HepG2 (cell line): ENCODE measurements around the gene PTCD3. TPM values are rescaled to one million over a fixed set of nuclear protein-coding genes. Genes with fewer than 3 reads are reported as not detected.

Experiments used
- AKNA ChIP-seq: sonication (generic); formaldehyde crosslinking; IDR thresholded peaks from 2 replicates; pipeline ENCODE4 v1.4.0; 2020; ENCODE audit warnings: missing genetic modification reagents, borderline replicate concordance
- ETS1 ChIP-seq: sonication (generic); formaldehyde crosslinking; IDR thresholded peaks from 2 replicates; pipeline ENCODE4 v1.4.0; 2020; ENCODE audit warnings: missing genetic modification reagents
- ISL2 ChIP-seq: sonication (generic); formaldehyde crosslinking; IDR thresholded peaks from 2 replicates; pipeline ENCODE4 v1.5.0; 2020; ENCODE audit warnings: missing genetic modification reagents
- MBNL3 ChIP-seq: fragments of 250-450 bp; sonication (Bioruptor Pico); conservative IDR thresholded peaks from 2 replicates; pipeline ENCODE4 v1.8.0; 2022; ENCODE audit warnings: mild to moderate bottlenecking, inconsistent platforms
- MEIS1 ChIP-seq: sonication (generic); formaldehyde crosslinking; IDR thresholded peaks from 2 replicates; pipeline ENCODE4 v1.9.0; 2021; ENCODE audit warnings: mild to moderate bottlenecking, missing genetic modification reagents, moderate library complexity, borderline replicate concordance
- XBP1 ChIP-seq: sonication (generic); formaldehyde crosslinking; IDR thresholded peaks from 2 replicates; pipeline ENCODE4 v1.5.0; 2020; ENCODE audit warnings: missing genetic modification reagents
- ZC3H13 ChIP-seq: sonication (generic); formaldehyde crosslinking; IDR thresholded peaks from 2 replicates; pipeline ENCODE4 v1.8.1; 2023; ENCODE audit warnings: mild to moderate bottlenecking, missing genetic modification reagents, moderate library complexity
- ZNF564 ChIP-seq: sonication (generic); formaldehyde crosslinking; IDR thresholded peaks from 2 replicates; pipeline ENCODE4 v1.8.1; 2023; ENCODE audit warnings: mild to moderate bottlenecking, missing genetic modification reagents
- ZNF770 ChIP-seq: sonication (generic); formaldehyde crosslinking; IDR thresholded peaks from 2 replicates; pipeline ENCODE4 v1.5.0; 2020; ENCODE audit warnings: mild to moderate bottlenecking, missing genetic modification reagents
- polyA plus RNA-seq, 8 experiments: library from polyadenylated mRNA; depleted of rRNA in 3 of 8; stranded (reverse) in 7 of 8; unstranded in 1 of 8; fragments of >200 nt; fragmentation: Illumina TruSeq in 4 of 8; extraction: Trizol in 4 of 8; gene quantifications; 2 replicates each; pipeline versions ENCODE4 v1.2.1 to v1.2.3, GENCODE V29; 2011 to 2016; ENCODE audit warnings: low read depth in 4 of 8, missing spikeins in 1 of 8, mixed read lengths in 1 of 8; ENCODE audit not compliant: insufficient read depth in 1 of 8
- total RNA-seq, 5 experiments: library from RNA; depleted of rRNA; stranded (reverse); fragments of >200 nt; fragmentation: Illumina TruSeq; extraction: Trizol; gene quantifications; 2 replicates each; pipeline ENCODE4 v1.2.3, GENCODE V29; 2016; ENCODE audit warnings: low read depth in 1 of 5
- TF ChIP-seq, protein P1 (sequence below): sonication (generic); formaldehyde crosslinking; IDR thresholded peaks from 2 replicates; pipeline ENCODE4 v1.4.0; 2020; ENCODE audit warnings: missing genetic modification reagents, mild to moderate bottlenecking, borderline replicate concordance
- TF ChIP-seq, protein P2 (sequence below): sonication (generic); formaldehyde crosslinking; IDR thresholded peaks from 2 replicates; pipeline ENCODE4 v1.4.0; 2020; ENCODE audit warnings: missing genetic modification reagents, mild to moderate bottlenecking, borderline replicate concordance
- TF ChIP-seq, protein P3 (sequence below): sonication (generic); formaldehyde crosslinking; IDR thresholded peaks from 2 replicates; pipeline ENCODE4 v1.5.1; 2020; ENCODE audit warnings: missing genetic modification reagents, mild to moderate bottlenecking, borderline replicate concordance

The PTCD3 gene
- total and polyA plus RNA-seq, 2 of the 13 experiments (the other 11 are each of a cell fraction or from before 2014, with no cell fraction given), result 124 to 309 TPM

DNA sequence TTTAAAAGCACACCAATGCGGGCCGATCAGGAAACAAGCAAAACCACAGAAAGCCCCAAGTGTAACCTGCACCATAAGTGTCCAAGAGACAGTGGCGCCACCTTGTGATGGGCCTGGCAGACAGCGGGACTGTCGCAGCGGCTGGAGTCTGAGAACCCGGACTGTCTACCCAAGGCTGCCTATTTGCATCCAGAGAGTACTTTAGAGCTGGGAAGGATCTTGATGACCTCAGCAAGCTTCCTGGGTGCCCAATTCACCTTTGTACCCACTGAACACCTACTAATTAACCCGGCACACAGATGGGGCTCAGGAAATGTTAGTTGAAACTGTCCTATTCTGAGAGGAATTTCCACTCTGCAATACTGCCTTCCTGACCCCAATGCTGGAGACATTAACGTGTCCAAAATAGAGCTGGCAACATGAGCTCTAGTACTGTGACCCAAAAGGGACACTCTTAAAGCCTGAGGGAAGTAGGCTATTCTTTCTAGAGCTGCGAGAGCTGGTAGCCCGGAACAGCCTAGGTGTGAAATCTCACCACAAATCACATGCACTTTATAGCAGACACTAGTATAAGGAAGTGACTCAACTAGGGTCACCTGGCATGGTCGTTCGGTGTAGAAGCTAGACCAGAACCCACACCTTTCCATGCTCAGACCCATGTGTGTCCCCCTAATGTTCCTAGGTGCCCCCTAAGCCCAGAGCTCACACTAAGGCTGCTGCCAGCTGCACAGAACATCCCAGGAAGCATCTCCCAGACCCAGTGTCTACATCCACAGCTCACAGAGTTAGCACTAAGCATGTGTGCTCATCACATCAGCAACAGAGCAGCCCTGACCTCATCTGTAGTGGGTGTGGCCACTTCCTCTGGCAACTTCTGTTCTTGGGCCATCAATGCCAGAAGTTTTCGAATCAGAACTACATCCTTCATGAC lies 25.8 kb upstream of the PTCD3 start (continued):
- TF ChIP-seq ZNF770 (CRISPR knock-in tag) (no peak), ISL2 (CRISPR knock-in tag) (no peak), XBP1 (no peak), ZNF564 (no peak), MBNL3 (CRISPR knock-in tag) (no peak), ZC3H13 (CRISPR knock-in tag) (no peak), ETS1 (CRISPR knock-in tag) (no peak), MEIS1 (no peak), AKNA (CRISPR knock-in tag) (no peak)
- TF ChIP-seq, protein P1, sequence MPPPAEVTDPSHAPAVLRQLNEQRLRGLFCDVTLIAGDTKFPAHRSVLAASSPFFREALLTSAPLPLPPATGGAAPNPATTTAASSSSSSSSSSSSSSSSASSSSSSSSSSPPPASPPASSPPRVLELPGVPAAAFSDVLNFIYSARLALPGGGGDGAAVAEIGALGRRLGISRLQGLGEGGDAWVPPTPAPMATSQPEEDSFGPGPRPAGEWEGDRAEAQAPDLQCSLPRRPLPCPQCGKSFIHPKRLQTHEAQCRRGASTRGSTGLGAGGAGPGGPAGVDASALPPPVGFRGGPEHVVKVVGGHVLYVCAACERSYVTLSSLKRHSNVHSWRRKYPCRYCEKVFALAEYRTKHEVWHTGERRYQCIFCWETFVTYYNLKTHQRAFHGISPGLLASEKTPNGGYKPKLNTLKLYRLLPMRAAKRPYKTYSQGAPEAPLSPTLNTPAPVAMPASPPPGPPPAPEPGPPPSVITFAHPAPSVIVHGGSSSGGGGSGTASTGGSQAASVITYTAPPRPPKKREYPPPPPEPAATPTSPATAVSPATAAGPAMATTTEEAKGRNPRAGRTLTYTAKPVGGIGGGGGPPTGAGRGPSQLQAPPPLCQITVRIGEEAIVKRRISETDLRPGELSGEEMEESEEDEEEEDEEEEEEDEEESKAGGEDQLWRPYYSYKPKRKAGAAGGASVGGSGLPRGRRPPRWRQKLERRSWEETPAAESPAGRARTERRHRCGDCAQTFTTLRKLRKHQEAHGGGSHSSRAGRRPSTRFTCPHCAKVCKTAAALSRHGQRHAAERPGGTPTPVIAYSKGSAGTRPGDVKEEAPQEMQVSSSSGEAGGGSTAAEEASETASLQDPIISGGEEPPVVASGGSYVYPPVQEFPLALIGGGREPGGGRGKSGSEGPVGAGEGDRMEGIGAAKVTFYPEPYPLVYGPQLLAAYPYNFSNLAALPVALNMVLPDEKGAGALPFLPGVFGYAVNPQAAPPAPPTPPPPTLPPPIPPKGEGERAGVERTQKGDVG, result peak; percentile 64; the same call in 1 of the 2 replicates
- TF ChIP-seq, protein P2, sequence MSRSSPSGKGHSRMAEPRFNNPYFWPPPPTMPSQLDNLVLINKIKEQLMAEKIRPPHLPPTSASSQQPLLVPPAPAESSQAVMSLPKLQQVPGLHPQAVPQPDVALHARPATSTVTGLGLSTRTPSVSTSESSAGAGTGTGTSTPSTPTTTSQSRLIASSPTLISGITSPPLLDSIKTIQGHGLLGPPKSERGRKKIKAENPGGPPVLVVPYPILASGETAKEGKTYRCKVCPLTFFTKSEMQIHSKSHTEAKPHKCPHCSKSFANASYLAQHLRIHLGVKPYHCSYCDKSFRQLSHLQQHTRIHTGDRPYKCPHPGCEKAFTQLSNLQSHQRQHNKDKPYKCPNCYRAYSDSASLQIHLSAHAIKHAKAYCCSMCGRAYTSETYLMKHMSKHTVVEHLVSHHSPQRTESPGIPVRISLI (CRISPR knock-in tag), result no peak
- TF ChIP-seq, protein P3, sequence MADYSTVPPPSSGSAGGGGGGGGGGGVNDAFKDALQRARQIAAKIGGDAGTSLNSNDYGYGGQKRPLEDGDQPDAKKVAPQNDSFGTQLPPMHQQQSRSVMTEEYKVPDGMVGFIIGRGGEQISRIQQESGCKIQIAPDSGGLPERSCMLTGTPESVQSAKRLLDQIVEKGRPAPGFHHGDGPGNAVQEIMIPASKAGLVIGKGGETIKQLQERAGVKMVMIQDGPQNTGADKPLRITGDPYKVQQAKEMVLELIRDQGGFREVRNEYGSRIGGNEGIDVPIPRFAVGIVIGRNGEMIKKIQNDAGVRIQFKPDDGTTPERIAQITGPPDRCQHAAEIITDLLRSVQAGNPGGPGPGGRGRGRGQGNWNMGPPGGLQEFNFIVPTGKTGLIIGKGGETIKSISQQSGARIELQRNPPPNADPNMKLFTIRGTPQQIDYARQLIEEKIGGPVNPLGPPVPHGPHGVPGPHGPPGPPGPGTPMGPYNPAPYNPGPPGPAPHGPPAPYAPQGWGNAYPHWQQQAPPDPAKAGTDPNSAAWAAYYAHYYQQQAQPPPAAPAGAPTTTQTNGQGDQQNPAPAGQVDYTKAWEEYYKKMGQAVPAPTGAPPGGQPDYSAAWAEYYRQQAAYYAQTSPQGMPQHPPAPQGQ (CRISPR knock-in tag), result no peak
